HEK293 (cell line): Measurements from ENCODE around the gene CLTC.

Experiments used
- BCL11A ChIP-seq: fragments of 450-650 bp; formaldehyde crosslinking; IDR thresholded peaks from 2 replicates; pipeline ENCODE4 v1.5.1; 2016; ENCODE audit warnings: low read depth, missing biosample characterization, missing genetic modification characterization
- CTCF ChIP-seq: fragments of 450-650 bp; formaldehyde crosslinking; IDR thresholded peaks from 2 replicates; pipeline ENCODE4 v1.5.1; 2016; ENCODE audit warnings: missing biosample characterization, missing genetic modification characterization
- KLF9 ChIP-seq: fragments of 450-650 bp; formaldehyde crosslinking; IDR thresholded peaks from 2 replicates; pipeline ENCODE4 v1.5.1; 2016; ENCODE audit warnings: missing biosample characterization, missing genetic modification characterization, low read depth
- ZBTB7A ChIP-seq: fragments of 450-650 bp; formaldehyde crosslinking; IDR thresholded peaks from 2 replicates; pipeline ENCODE4 v1.5.1; 2016; ENCODE audit warnings: low read depth, missing biosample characterization, missing genetic modification characterization
- ZNF184 ChIP-seq: fragments of 450-650 bp; IDR thresholded peaks from 2 replicates; pipeline ENCODE4 v1.5.1; 2018; ENCODE audit warnings: missing biosample characterization, mild to moderate bottlenecking, missing genetic modification characterization
- ZNF292 ChIP-seq: fragments of 450-650 bp; formaldehyde crosslinking; IDR thresholded peaks from 2 replicates; pipeline ENCODE4 v1.5.1; 2016; ENCODE audit warnings: low read depth, missing biosample characterization, missing genetic modification characterization, borderline replicate concordance
- ZNF510 ChIP-seq: fragments of 450-650 bp; formaldehyde crosslinking; IDR thresholded peaks from 2 replicates; pipeline ENCODE4 v1.5.1; 2018; ENCODE audit warnings: mild to moderate bottlenecking, missing genetic modification characterization, missing biosample characterization; ENCODE audit not compliant: insufficient replicate concordance

- TF ChIP-seq ZBTB7A: no peak
- TF ChIP-seq CTCF (tag by site-specific recombination): no peak
- TF ChIP-seq ZNF510: no peak
- TF ChIP-seq KLF9: no peak
- TF ChIP-seq ZNF184 (tag by site-specific recombination): no peak
- TF ChIP-seq ZNF292 (tag by site-specific recombination): no peak
- TF ChIP-seq BCL11A (tag by site-specific recombination): no peak
Observed at GRCh38 chr17:59716427-59716826, 96.7 kb downstream of the CLTC start.
